Measurements from ENCODE around the gene EFEMP2. TPM values are rescaled to one million over a fixed set of nuclear protein-coding genes. Genes with fewer than 3 reads are reported as not detected.
A peak's percentile ranks its signal among the peaks of the same experiment; 100 is the strongest.
"Not testable (repeated sequence)": the region's sequence is repeated elsewhere in the genome, so short reads cannot be mapped to it uniquely, and the experiment has no call there.

EFEMP2 gene
- total RNA-seq, 1 donor from 2014 or later: 38.0 TPM

DNA sequence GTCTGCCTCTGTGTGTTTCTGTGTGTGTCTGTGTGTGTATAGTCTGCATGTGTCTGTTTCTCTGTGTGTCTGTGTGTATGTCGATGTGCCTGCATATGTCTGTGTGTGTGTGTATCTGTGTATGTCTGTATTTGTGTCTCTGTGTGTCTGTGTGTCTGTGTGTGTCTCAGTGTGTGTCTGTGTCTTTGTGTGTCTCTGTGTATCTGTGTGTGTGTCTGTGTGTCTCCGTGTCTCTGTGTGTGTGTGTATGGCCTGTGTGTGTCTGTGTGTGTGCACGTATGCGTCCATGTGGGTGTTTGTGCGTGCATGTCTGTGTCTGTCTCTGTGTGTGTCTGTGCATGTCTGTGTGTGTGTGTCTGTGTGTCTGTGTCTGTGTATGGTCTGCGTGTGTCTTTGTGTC is 38.4 kb downstream of the EFEMP2 start:
- no peak overlapping the region for H3K27ac Mint-ChIP-seq (ENCODE audit: unreplicated experiment)
- H3K27me3 Mint-ChIP-seq (ENCODE audit: low read depth): peaks cover 27% of the 10 kb centered on the region
- TF ChIP-seq, protein P1, sequence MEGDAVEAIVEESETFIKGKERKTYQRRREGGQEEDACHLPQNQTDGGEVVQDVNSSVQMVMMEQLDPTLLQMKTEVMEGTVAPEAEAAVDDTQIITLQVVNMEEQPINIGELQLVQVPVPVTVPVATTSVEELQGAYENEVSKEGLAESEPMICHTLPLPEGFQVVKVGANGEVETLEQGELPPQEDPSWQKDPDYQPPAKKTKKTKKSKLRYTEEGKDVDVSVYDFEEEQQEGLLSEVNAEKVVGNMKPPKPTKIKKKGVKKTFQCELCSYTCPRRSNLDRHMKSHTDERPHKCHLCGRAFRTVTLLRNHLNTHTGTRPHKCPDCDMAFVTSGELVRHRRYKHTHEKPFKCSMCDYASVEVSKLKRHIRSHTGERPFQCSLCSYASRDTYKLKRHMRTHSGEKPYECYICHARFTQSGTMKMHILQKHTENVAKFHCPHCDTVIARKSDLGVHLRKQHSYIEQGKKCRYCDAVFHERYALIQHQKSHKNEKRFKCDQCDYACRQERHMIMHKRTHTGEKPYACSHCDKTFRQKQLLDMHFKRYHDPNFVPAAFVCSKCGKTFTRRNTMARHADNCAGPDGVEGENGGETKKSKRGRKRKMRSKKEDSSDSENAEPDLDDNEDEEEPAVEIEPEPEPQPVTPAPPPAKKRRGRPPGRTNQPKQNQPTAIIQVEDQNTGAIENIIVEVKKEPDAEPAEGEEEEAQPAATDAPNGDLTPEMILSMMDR (conservative IDR thresholded peaks at IDR 0.05): no peak
- H3K9me3 Mint-ChIP-seq: no peaks in the 10 kb centered on the region
- H3K4me1 Mint-ChIP-seq: peaks cover 14% of the 10 kb centered on the region
- DNase-seq (ENCODE audit: low read depth, low spot score): no peak
- H3K36me3 Mint-ChIP-seq (ENCODE audit: low read depth): no peaks in the 10 kb centered on the region
- no peak overlapping the region for H3K4me3 Mint-ChIP-seq

DNA sequence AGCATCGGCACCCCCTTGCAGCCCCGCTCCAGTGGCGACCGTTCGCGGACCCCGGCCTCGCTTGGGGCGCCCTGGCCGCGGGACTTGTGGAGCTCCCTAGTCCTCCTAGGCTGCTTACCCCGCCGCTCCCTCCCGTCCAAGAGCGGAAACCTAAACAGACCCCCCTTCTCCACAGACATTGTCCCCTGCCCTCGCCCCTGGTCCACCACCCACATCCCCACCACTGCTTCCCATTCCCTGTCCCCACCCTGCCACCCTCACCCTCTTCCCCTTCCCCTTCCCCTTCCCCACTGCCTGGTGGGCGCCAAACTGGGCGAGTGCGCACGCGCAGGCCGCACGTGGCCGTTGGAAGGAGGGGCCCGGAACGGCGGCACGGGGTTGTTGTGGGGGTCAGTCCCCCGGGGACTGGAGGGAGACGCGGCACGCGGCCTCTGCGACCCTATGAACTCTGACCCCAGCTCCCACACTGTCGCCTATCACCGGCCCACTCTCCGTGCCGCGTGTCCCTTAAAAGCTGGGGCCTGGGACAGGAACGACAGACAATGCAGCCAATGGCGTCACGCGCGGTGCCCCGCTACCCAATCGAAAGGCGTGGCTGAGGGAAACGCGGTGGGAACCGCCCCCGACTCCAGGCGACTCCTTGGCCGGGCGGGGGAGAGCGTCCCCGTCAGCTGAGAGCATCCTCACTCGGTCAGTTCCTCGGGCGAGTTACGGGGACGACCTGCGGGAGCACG is 39.1 kb downstream of the EFEMP2 start, which contains the start of gene SNX32:
Gene SNX32 (plus strand): TSS at position 667 of the 734 bp plus-strand sequence. CDS start 103 bp downstream, outside the sequence.
- TF ChIP-seq, protein P1 (conservative IDR thresholded peaks at IDR 0.05): no peak
- Mint-ChIP-seq H3K27ac (ENCODE audit: unreplicated experiment) (peak within 1 kb of the TSS; percentile 69), H3K4me1 (peaks cover 14% of the 10 kb centered on the region), H3K36me3 (ENCODE audit: low read depth) (no peaks in the 10 kb centered on the region), H3K4me3 (no peak within 1 kb of the TSS), H3K9me3 (no peaks in the 10 kb centered on the region), H3K27me3 (ENCODE audit: low read depth) (peaks cover 33% of the 10 kb centered on the region)
- peak; percentile 96 for DNase-seq (ENCODE audit: low read depth, low spot score)

DNA sequence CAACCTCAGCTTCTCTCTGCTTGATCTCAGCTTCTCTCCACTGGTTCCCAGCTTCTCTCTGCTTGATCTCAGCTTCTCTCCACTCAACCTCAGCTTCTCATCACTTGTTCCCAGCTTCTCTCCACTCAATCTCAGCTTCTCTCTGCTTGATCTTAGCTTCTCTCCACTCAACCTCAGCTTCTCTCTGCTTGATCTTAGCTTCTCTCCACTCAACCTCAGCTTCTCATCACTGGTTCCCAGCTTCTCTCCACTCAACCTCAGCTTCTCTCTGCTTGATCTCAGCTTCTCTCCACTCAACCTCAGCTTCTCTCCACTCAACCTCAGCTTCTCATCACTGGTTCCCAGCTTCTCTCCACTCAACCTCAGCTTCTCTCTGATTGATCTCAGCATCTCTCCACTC is 40.4 kb downstream of the EFEMP2 start:
- H3K27me3 Mint-ChIP-seq (ENCODE audit: low read depth): peaks cover 37% of the 10 kb centered on the region
- not testable (repeated sequence) for H3K27ac Mint-ChIP-seq (ENCODE audit: unreplicated experiment); H3K36me3 Mint-ChIP-seq (ENCODE audit: low read depth)

DNA sequence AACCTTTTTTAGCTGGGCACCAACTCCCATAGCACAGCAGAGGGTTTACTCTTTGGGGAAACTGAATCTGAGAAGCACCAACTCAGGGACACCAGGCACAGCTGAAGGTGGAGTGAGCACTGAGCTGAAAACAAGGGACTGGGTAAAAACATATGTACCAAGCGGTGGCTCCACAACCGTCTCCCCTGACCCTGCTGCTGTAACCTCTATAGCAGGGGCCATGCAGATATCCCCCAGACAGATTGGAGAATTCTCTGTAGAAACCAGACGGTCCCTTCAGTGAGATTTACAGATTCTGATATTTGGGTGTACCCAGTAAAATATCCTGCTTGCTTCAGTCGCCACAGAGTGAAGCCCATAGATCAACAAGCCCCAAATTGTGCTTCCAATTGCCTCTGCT is 43.1 kb downstream of the EFEMP2 start:
- Mint-ChIP-seq H3K27ac (ENCODE audit: unreplicated experiment) (no peak overlapping the region), H3K27me3 (ENCODE audit: low read depth) (peaks cover 37% of the 10 kb centered on the region), H3K9me3 (no peaks in the 10 kb centered on the region), H3K36me3 (ENCODE audit: low read depth) (no peaks in the 10 kb centered on the region), H3K4me1 (peaks cover 14% of the 10 kb centered on the region), H3K4me3 (no peak overlapping the region)
- no peak for DNase-seq (ENCODE audit: low read depth, low spot score)
- TF ChIP-seq, protein P1 (conservative IDR thresholded peaks at IDR 0.05): no peak

More for the DNA sequence above, 40.4 kb downstream of the EFEMP2 start:
- H3K4me1 Mint-ChIP-seq: peaks cover 14% of the 10 kb centered on the region
- H3K4me3 Mint-ChIP-seq; DNase-seq (ENCODE audit: low read depth, low spot score); H3K9me3 Mint-ChIP-seq: not testable (repeated sequence)

DNA sequence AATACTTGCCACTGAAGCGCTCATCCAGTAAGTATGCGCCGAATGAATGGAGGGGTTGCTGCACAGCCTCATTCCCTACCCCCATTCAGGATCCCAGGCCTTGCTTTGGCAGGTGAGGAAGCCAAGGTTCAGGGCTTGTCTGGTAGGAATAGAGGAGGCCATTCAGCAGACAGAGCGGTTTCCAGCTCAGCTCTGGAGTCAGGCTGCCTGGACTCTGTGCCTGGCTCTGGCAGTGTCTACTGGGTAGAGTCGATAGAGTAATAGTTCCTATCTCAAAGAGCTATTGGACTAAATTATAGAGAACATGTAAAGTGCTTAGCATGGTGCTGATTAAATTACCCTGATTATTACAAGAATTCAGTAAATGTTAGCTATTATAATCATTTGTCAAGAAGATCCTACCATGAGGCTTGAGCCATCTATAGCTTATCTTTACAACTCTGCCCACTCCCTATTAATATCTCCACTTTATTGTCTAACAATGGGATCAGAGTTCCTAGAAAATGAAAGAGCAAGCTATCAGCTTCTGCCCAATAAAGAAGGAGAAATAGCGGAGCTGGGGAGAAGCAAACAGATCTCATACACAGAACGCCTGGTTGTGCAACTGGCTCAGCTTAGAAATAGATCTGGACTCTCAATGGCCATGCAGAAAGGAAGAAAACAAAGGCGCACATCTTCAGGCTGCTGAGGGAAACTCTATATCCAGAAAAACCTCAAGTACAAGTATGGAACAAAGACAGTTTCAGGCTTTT is 45.4 kb downstream of the EFEMP2 start:
- Mint-ChIP-seq H3K36me3 (ENCODE audit: low read depth) (no peaks in the 10 kb centered on the region), H3K9me3 (no peaks in the 10 kb centered on the region), H3K4me3 (no peak overlapping the region), H3K27ac (ENCODE audit: unreplicated experiment) (no peak overlapping the region), H3K4me1 (peaks cover 8% of the 10 kb centered on the region), H3K27me3 (ENCODE audit: low read depth) (peaks cover 31% of the 10 kb centered on the region)
- TF ChIP-seq, protein P1 (conservative IDR thresholded peaks at IDR 0.05): no peak
- DNase-seq (ENCODE audit: low read depth, low spot score): no peak
